ENCODE data around the gene COQ6.
"Not testable (repeated sequence)": the region's sequence is repeated elsewhere in the genome, so short reads cannot be mapped to it uniquely, and the experiment has no call there.

The COQ6 gene

DNA sequence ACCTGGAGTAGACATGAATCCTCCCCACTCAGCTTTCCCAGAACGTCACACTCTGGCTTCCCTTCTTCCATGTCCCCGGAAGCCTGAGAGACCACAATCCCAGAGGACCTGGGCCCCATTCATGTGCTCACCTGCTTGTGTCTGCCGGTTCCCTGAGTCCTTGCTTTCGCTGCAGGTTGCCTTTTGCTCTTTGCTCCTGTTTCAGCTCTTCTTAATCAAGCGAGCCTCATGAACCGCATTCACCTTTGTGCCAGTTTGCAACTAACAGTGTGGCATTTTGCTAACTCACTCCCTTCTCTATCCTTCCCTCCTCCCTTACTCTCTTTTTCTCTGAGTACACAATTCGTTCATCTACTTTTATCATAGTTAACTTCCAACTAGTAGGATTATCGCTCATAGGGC is 45.9 kb downstream of the COQ6 start:
- DNase-seq (ENCODE audit: low read depth in 1 of 2, low spot score in 1 of 2) = no peak
- TF ChIP-seq JUND (IDR thresholded peaks at IDR 0.05; ENCODE audit: low read depth) = no peak
- in situ Hi-C loops (cut with HindIII; ENCODE audit: low pct_unique_long_range_greater_than_20kb, low sequenced_read_pairs) = no loop called here

GRCh38 chr14:73996731-73997107 is 46.6 kb downstream of the COQ6 start:
- DNase-seq (ENCODE audit: low read depth in 1 of 2, low spot score in 1 of 2) = no peak
- in situ Hi-C loops (cut with HindIII; ENCODE audit: low pct_unique_long_range_greater_than_20kb, low sequenced_read_pairs) = no loop called here
- TF ChIP-seq JUND (IDR thresholded peaks at IDR 0.05; ENCODE audit: low read depth) = no peak

GRCh38 chr14:73997108-73997943 is 47.2 kb downstream of the COQ6 start:
- in situ Hi-C loops (cut with HindIII; ENCODE audit: low pct_unique_long_range_greater_than_20kb, low sequenced_read_pairs) = no loop called here
- no peak for DNase-seq (ENCODE audit: low read depth in 1 of 2, low spot score in 1 of 2)
- no peak for TF ChIP-seq JUND (IDR thresholded peaks at IDR 0.05; ENCODE audit: low read depth)

- TF ChIP-seq JUND (IDR thresholded peaks at IDR 0.05; ENCODE audit: low read depth) = no peak
- in situ Hi-C loops (cut with HindIII; ENCODE audit: low pct_unique_long_range_greater_than_20kb, low sequenced_read_pairs) = no loop called here
- no peak for DNase-seq (ENCODE audit: low read depth in 1 of 2, low spot score in 1 of 2)
Observed at GRCh38 chr14:73997944-73998447, 47.9 kb downstream of the COQ6 start.

GRCh38 chr14:73998726-73999125 is 48.6 kb downstream of the COQ6 start:
- no peak for TF ChIP-seq JUND (IDR thresholded peaks at IDR 0.05; ENCODE audit: low read depth)
- DNase-seq (ENCODE audit: low read depth in 1 of 2, low spot score in 1 of 2) = no peak
- in situ Hi-C loops (cut with HindIII; ENCODE audit: low pct_unique_long_range_greater_than_20kb, low sequenced_read_pairs) = no loop called here

DNA sequence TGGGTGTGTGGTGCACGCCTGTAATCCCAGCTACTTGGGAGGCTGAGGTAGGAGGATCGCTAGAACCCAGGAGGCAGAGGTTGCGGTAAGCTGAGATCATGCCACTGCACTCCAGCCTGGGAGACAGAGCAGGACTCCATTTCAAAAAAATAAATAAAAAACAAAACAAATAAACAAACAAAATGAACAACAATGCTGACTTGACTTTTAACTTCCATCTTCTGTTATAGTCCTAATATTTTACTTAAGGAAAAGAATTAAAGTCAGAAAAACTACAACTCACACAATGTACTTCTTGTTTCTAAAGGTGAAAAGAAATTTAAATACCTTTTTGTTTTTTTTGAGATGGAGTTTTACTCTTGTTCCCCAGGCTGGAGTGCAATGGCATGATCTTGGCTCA is 55.6 kb downstream of the COQ6 start:
- in situ Hi-C loops (cut with HindIII; ENCODE audit: low pct_unique_long_range_greater_than_20kb, low sequenced_read_pairs); DNase-seq (ENCODE audit: low read depth in 1 of 2, low spot score in 1 of 2): not testable (repeated sequence)

DNA sequence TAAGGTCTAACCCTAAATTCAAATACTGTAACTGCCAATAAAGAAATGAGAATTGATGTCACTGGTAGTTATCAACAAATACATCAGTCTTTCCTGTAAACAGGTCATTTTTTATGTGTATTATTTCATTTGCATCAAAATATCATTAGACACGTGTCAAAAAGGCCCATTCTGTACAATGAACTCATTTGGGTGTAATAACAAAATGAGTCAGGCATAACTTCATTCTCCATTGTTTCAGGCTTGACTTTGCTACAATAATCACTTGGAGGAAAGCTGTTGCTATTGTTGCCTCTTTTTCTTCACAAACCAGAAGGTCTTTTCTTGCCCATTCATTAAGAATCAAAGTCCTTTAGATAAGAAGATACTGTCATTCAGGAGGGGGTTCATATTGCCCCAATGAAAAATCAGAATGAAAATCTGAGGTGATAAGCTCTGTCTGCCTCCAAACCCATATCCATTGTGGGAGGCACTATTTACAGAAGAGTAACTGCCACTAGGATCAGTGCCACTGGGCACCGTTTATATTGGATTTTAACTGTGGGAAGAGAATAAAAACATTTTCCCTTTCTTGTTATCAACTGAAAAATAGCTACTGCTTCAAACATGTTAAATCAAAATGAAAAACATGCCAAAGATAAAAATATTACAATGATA is 58.9 kb downstream of the COQ6 start:
- DNase-seq (ENCODE audit: low read depth in 1 of 2, low spot score in 1 of 2) = no peak
- in situ Hi-C loops (cut with HindIII; ENCODE audit: low pct_unique_long_range_greater_than_20kb, low sequenced_read_pairs) = no loop called here
- no peak for TF ChIP-seq JUND (IDR thresholded peaks at IDR 0.05; ENCODE audit: low read depth)

Measured in T47D (cell line).